ENCODE data around the gene CMC2. TPM values are rescaled to one million over a fixed set of nuclear protein-coding genes. Genes with fewer than 3 reads are reported as not detected.

CMC2 gene
- polyA plus RNA-seq, 1 donor from 2014 or later = 89.9 TPM

DNA sequence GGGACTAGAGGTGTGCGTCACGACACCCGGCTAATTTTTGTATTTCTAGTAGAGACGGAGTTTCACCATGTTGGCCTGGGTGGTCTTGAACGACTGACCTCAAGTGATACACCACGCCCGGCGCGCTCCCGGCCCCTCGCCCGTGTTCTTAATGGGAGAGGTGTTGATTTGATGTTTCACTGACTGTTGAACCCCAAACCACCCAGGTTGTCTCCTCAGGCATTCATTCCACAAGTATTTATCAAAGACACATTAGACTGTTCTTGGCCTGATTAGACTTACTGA, 1.8 kb upstream of the CMC2 start:
- H3K27ac Mint-ChIP-seq = peak overlapping the region; percentile 67 to 100 (median 99)
- H3K4me3 Mint-ChIP-seq = peak overlapping the region; percentile 91 to 99 (median 96)
- H3K27me3 Mint-ChIP-seq = no peaks in the 10 kb centered on the region
- H3K4me1 Mint-ChIP-seq = peaks cover 11 to 19% (median 19%) of the 10 kb centered on the region in 3 donors
- H3K9me3 Mint-ChIP-seq = no peaks in the 10 kb centered on the region
- no peaks in the 10 kb centered on the region for H3K36me3 Mint-ChIP-seq

DNA sequence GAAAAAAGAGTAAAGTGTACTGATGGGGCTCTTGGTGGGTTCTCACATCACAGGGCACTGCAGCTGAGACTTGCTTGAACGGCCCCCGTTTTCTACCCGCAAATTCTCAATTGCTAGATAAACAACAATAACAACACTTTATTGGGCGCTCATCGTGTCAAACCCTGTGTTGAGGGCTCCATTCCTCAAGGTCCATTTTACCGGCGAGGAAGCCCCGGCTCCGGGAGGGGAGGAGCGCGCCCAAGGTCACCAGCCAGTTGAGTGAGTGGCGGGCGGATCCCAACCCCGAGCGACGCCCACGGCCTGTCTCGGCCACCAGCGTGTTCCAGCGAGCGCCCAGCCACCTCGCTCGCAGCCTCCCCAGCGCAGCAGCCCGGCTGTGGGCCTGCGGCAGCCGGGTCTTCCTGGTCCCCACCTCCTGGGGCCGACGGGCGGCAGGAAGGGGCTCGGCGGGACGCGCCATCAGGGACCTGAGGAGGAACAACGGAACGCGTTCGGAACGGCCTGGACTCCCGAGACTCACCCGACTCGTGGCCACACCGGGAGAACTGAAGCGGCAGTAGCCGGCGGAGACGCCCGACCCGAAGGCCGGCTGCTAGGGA, 373 bp downstream of the CMC2 start:
- Mint-ChIP-seq H3K9me3 (no peaks in the 10 kb centered on the region), H3K27ac (peak overlapping the region; percentile 99 to 100 (median 99)), H3K4me3 (peak overlapping the region; percentile 91 to 99 (median 96)), H3K4me1 (peaks cover 15 to 26% (median 25%) of the 10 kb centered on the region in 3 donors), H3K36me3 (no peaks in the 10 kb centered on the region), H3K27me3 (no peaks in the 10 kb centered on the region)

DNA sequence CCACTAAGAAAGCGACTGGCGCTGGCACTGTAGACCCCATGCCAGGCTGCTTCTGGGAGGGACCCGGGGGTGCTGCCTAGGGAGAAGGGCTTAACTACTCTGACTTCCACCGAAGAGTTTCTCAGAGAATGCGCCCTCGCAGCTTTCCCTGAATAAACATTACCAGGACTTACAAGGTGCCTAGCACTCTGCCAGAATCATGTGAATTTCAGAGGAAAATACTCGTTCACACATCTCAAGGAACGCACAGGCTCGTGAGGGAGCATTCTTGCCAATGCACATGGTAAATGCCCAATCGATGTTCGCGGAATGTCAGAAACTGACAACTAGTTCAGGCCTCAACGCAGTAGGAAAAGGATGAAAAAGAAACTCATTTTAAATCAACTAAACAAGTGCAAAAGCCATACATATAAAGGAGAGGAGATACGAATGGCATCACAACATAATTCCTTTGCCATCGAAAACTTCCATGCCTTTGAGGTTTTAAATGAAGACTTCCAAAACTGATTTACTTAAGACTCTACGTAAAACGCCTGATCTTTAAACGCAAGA, 999 bp downstream of the CMC2 start:
- Mint-ChIP-seq H3K27me3 (no peaks in the 10 kb centered on the region), H3K27ac (peak overlapping the region; percentile 99 to 100 (median 99)), H3K4me3 (peak overlapping the region; percentile 91 to 99 (median 96)), H3K4me1 (peaks cover 15 to 26% (median 25%) of the 10 kb centered on the region in 3 donors), H3K9me3 (no peaks in the 10 kb centered on the region), H3K36me3 (no peaks in the 10 kb centered on the region)

DNA sequence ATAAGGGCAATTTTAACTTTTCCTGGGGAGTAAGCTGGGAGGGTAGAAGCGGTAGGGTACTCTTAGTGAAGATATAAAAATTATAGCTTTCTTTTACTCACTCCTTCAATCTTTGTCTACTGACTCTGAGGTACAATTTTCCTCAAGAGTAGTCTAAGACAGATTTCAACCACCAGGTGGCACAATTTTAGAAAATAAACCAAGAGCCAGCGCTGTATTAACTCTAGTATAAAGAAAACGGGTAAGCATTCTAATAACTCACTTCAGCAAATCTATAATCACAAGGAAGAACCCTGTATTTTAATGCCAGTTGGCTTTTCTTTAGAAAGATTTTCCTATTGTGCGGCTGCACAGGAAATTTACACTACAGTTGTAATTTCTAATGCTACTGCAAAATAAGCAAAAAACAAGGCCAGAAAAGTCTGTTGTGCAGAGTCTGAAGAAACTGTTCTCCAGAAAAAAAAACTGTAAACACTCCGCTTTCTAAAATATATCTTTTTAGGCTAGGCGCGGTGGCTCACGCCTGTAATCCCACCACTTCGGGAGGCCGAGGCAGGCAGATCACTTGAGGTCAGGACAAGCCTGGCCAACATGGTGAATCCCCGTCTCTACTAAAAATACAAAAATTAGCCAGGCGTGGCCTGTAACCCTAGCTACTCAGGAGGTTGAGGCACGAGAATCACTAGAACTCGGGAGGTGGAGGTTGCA, 1.9 kb downstream of the CMC2 start:
- Mint-ChIP-seq H3K4me3 (peak overlapping the region; percentile 74 to 96 (median 88)), H3K9me3 (no peaks in the 10 kb centered on the region), H3K4me1 (peaks cover 16 to 32% (median 26%) of the 10 kb centered on the region in 3 donors), H3K27ac (peak overlapping the region; percentile 92 to 100 (median 99)), H3K27me3 (no peaks in the 10 kb centered on the region), H3K36me3 (no peaks in the 10 kb centered on the region)

DNA sequence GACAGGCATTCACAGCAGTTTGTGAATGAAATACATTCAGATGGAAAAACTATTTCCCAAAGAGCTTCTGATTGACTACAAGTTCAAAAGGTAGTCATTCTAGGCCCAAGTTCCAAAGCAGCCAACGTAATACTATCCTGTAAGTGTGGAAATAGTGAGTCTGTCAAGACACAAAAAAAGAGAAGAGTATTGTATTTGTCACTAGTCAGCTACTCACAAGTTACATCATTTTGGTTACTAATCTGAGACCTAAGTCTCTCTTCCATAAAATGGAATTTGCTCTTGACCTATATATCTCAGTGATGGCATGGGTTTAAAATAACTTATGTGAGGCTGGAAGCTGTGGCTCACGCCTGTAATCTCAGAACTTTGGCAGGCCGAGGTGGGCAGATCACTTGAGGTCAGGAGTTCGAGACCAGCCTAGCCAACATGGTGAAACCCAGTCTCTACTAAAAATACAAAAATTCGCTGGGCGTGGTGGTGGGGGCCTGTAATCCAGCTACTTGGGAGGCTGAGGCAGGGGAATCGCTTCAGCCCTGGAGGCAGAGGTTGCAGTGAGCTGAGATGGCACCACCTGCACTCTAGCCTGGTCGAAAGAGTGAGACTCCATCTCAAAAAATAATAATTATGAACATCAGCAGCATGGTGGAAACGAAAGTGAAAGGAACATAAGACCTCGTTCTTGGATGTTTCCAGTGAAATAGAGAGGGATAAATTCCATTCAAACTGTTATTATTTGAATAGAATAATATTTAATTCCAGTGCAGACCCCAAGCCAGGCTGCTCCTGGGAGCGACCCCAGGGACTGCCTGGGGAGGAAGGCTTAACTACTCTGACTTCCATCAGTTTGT, 2.9 kb downstream of the CMC2 start:
- Mint-ChIP-seq H3K4me3 (peak overlapping the region; percentile 41 to 96 (median 80)), H3K36me3 (no peaks in the 10 kb centered on the region), H3K9me3 (no peaks in the 10 kb centered on the region), H3K4me1 (peaks cover 17 to 40% (median 35%) of the 10 kb centered on the region in 3 donors), H3K27ac (peak overlapping the region in 1 of 3 donors; percentile 58), H3K27me3 (no peaks in the 10 kb centered on the region)

DNA sequence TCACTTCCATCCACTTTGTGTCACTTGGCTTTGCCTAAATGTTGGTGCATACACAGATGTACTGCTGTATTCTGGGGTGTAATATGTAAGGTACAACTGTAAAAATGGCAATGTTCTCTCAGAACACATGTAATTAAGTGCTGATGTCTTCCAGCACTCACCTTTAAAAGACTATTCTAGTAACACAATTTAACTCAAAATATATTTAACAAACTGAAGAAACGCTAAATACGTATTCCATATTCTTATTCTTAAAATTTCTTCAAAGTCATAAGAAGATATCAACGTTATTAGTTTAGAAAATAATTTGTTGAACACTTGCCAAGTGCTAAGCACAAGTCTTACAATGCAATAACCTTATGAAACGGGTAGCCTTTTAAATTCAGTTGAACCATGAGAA, 3.6 kb downstream of the CMC2 start:
- peak overlapping the region in 1 of 4 donors; percentile 41 for H3K4me3 Mint-ChIP-seq
- peaks cover 19 to 43% (median 43%) of the 10 kb centered on the region in 3 donors for H3K4me1 Mint-ChIP-seq
- no peaks in the 10 kb centered on the region for H3K27me3 Mint-ChIP-seq
- no peaks in the 10 kb centered on the region for H3K36me3 Mint-ChIP-seq
- peak overlapping the region in 1 of 3 donors; percentile 58 for H3K27ac Mint-ChIP-seq
- H3K9me3 Mint-ChIP-seq = no peaks in the 10 kb centered on the region

DNA sequence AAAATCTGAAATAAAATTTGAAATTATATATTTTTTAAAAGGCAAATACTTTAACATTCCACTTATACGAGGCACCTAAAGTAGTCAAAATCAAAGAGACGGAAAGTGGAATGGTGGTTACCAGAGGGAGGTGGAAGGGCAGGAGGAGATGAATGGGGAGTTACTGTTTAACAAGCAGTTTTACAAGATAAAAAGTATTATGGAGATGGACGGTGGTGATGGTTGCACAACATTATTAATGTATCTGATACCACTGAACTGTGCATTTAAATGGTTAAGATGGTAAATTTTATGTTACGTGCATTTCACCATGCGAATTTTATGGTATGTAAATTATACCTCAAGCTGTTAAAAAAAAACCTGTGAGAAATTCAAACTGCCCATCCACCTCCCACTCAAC, 5.4 kb downstream of the CMC2 start:
- no peaks in the 10 kb centered on the region for H3K9me3 Mint-ChIP-seq
- H3K4me3 Mint-ChIP-seq = peak overlapping the region in 1 of 4 donors; percentile 19
- H3K4me1 Mint-ChIP-seq = peaks cover 30 to 54% (median 51%) of the 10 kb centered on the region in 3 donors

DNA sequence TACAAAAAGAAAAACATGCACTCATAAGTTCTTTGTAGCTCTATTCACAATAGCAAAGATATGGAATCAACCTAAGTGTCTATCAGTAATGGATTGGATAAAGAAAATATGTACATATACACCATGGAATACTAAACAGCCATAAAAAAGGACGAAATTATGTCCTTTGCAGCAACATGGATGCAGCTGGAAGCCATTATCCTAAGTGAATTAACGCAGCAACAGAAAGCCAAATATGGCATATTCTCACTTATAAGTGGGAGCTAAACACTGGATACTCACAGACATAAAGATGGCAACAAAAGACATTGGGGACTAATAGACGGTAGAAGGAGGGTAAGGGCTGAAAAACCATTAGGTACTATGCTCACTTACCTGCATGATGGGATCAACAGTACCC, 5.8 kb downstream of the CMC2 start:
- Mint-ChIP-seq H3K27ac (peak overlapping the region in 1 of 3 donors; percentile 39), H3K9me3 (no peaks in the 10 kb centered on the region), H3K36me3 (no peaks in the 10 kb centered on the region), H3K4me3 (peak overlapping the region in 1 of 4 donors; percentile 31), H3K27me3 (no peaks in the 10 kb centered on the region), H3K4me1 (peaks cover 30 to 52% (median 47%) of the 10 kb centered on the region in 3 donors)

More for the DNA sequence above, 5.4 kb downstream of the CMC2 start:
- no peaks in the 10 kb centered on the region for H3K27me3 Mint-ChIP-seq
- H3K36me3 Mint-ChIP-seq = no peaks in the 10 kb centered on the region
- no peak overlapping the region for H3K27ac Mint-ChIP-seq

DNA sequence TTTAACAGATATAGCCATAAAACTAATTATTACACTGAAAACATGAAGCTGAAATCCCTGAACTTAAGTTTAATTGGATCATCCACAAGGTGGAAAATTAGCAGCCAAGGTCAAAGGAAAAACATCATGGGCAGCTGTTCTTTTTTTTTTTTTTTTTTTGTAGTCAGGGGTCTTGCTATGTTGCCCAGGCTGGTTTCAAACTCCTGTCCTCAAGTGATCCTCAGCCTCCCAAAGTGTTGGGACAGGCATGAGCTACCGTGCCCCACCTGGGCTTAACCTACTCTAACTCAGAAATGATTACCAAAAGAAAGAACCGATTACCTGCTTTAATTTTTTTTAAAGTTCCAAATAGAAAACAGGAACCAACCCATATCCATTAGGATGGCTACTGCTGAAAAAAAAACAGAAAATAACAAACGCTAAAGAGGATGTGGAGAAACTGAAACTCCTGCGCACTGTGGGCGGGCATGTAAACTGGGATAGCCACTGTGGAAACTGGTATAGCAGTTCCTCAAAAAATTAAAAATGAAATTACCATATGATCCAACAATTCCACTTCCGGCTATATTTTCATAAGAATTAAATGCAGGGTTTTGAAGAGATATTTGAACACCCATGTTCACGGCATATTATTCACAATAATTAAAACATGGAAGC, 8.6 kb downstream of the CMC2 start:
- Mint-ChIP-seq H3K27ac (peak overlapping the region in 2 of 3 donors; percentile 35 to 72), H3K27me3 (no peaks in the 10 kb centered on the region), H3K4me3 (peak overlapping the region; percentile 30 to 94 (median 72)), H3K9me3 (no peaks in the 10 kb centered on the region), H3K4me1 (peaks cover 25 to 38% (median 36%) of the 10 kb centered on the region in 3 donors), H3K36me3 (no peaks in the 10 kb centered on the region)

DNA sequence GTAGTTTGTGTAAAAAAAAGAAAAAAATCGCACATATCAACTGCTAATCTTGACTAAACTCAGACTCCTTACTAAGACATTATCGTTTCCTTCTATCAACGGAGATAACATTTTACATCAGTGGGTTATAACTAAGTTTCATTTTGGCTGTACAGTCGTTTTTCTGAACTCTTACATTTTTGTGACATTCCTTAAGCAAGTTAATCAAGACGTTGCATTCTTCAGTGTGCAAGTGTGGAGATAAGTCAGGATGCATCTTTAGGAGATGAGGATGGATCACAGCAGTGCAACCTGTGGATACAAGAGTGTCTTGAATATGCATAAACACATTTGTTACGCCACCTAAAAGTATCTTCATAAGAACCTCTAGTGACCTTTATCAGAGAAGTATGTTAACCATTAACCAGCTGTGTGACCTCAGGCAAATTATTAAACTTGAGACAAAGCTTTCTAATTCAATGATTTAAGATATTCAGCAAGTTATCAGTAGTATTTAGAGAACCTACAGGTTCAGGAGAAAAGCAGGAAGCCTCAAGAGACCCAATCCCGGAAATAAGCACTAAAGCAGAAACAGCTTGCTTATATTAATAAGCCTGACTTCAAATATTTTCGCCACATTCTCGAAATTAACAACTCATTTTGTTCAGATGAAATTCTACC, 9.4 kb downstream of the CMC2 start:
- no peaks in the 10 kb centered on the region for H3K27me3 Mint-ChIP-seq
- H3K27ac Mint-ChIP-seq = peak overlapping the region; percentile 18 to 85 (median 72)
- no peaks in the 10 kb centered on the region for H3K36me3 Mint-ChIP-seq
- no peaks in the 10 kb centered on the region for H3K9me3 Mint-ChIP-seq
- peak overlapping the region; percentile 78 to 96 (median 90) for H3K4me3 Mint-ChIP-seq
- peaks cover 22 to 34% (median 32%) of the 10 kb centered on the region in 3 donors for H3K4me1 Mint-ChIP-seq

DNA sequence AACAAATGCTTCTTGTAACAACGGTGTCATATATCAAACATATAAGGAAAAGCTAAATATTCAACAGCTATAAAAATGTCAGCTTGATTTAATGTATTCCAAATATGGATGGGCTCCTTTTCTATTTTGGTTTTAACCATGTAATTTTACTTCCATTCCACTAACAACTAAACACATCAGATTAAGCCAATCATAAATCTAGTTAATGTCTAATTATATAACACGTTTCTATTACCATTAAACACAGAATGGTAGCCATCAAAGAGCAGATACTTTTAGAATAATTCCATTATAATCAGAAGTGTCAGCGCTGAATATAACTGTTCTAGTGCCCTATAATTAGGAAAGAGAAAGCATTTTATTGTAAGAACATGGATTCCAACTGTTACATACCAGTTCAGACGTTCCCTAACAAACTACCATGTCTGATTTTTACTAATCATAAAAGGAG, 10.0 kb downstream of the CMC2 start:
- Mint-ChIP-seq H3K4me3 (peak overlapping the region; percentile 78 to 96 (median 90)), H3K27me3 (no peaks in the 10 kb centered on the region), H3K27ac (peak overlapping the region; percentile 18 to 85 (median 72)), H3K9me3 (no peaks in the 10 kb centered on the region), H3K36me3 (no peaks in the 10 kb centered on the region), H3K4me1 (peaks cover 22 to 34% (median 32%) of the 10 kb centered on the region in 3 donors)

DNA sequence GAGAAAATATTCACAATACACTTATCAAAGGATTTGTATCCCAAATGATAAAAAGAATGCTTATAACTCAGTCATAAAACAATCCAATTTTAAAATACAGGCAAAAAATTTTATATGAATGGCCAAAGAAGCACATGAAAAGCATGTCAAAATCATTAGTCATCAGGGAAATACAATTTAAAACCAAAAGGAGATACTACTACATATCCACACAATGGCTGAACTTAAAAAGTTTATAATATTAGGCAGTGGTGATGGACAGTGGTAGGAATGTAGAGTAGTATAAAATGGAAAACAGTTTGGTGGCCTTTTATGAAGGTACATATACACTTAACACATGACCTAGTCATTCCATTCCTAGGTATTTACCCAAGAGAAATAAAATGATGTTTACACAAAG, 12.2 kb downstream of the CMC2 start:
- Mint-ChIP-seq H3K27ac (no peak overlapping the region), H3K4me1 (peaks cover 20 to 27% (median 27%) of the 10 kb centered on the region in 3 donors), H3K9me3 (no peaks in the 10 kb centered on the region), H3K36me3 (peaks cover 3% of the 10 kb centered on the region), H3K4me3 (peak overlapping the region in 1 of 4 donors; percentile 17), H3K27me3 (no peaks in the 10 kb centered on the region)

DNA sequence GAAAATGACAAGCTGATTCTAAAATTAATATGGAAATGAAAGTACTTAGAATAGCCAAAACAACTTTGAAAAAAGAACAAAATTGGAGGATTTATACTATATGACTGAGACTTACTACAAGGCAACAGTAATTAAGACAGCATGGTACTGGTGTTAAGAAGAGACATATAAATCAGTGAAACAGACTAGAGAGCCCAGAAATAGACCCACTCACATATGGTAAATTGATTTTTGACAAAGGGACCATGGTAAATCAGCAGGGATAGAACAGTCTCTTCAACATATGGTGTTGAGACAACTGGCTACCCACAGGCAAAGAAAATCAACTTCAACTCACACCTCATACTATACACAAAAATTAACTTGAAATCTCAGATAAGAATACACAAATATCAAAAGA, 12.9 kb downstream of the CMC2 start:
- Mint-ChIP-seq H3K36me3 (peaks cover 3% of the 10 kb centered on the region), H3K9me3 (no peaks in the 10 kb centered on the region), H3K4me1 (peaks cover 17 to 21% (median 21%) of the 10 kb centered on the region in 3 donors), H3K27ac (no peak overlapping the region), H3K4me3 (no peak overlapping the region), H3K27me3 (no peaks in the 10 kb centered on the region)

DNA sequence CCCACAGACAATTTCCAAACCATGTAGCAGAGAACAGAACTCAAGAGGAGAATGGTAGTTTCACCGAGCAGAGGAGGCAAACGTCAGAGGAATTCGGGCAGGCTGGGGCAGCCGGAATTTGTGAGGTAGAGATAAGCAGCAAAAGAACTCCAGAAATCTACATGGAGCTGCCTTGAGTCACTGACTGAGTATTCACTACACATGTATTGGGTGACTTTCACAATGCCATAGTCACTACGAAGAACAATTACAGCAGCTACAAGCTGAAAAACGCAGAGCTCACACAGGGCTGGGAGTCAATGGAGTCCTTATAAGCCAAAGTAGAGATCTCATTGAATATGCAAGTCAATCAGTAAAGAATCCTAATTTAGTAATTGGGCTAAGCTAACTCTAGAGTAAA, 13.4 kb downstream of the CMC2 start:
- H3K36me3 Mint-ChIP-seq = peaks cover 3% of the 10 kb centered on the region
- H3K9me3 Mint-ChIP-seq = no peaks in the 10 kb centered on the region
- H3K27ac Mint-ChIP-seq = peak overlapping the region in 1 of 3 donors; percentile 7
- H3K4me3 Mint-ChIP-seq = no peak overlapping the region
- H3K4me1 Mint-ChIP-seq = peaks cover 15 to 20% (median 16%) of the 10 kb centered on the region in 3 donors
- no peaks in the 10 kb centered on the region for H3K27me3 Mint-ChIP-seq

All from IgD-negative memory B cell (primary cell).